ENCODE results near the gene GC. TPM values are rescaled to one million over a fixed set of nuclear protein-coding genes. Genes with fewer than 3 reads are reported as not detected.

GC gene
- total RNA-seq, 1 experiment from 2014 or later: not detected

GRCh38 chr4:71774136-71774535, 9.7 kb downstream of the GC start:
- no CpG with 5 or more reads among the region's 3 CpGs for whole genome bisulfite sequencing (ENCODE audit: extremely low coverage, insufficient read length, low lambda C conversion rate)
- H3K4me1 ChIP-seq (ENCODE audit: insufficient read depth, low read length): no peaks in the 10 kb centered on the region
- no peak for DNase-seq

More at GRCh38 chr4:71774136-71774535, 9.7 kb downstream of the GC start:
- Histone ChIP-seq H2AFZ (ENCODE audit: low read length) (no peak overlapping the region), H3T11ph (ENCODE audit: low read length) (no peak overlapping the region), H3K27me3 (ENCODE audit: insufficient read depth, low read length) (no peaks in the 10 kb centered on the region), H2BK120ac (ENCODE audit: low read depth, low read length, poor library complexity, severe bottlenecking) (no peak overlapping the region), H3K23me2 (ENCODE audit: insufficient read length, low read depth, low read length, poor library complexity, severe bottlenecking) (no peaks in the 10 kb centered on the region), H4K5ac (ENCODE audit: insufficient read length, low read depth, low read length) (no peak overlapping the region), H4K91ac (ENCODE audit: insufficient read length, low read depth, low read length) (no peak overlapping the region), H3K27ac (ENCODE audit: insufficient read length, low read depth, low read length) (no peak overlapping the region), H4K20me1 (ENCODE audit: control insufficient read depth, insufficient read depth, insufficient read length) (no peaks in the 10 kb centered on the region), H2BK5ac (ENCODE audit: insufficient read length, low read length) (no peak overlapping the region), H3K9ac (ENCODE audit: extremely low read depth, insufficient read length, low read length) (no peak overlapping the region), H3K14ac (ENCODE audit: insufficient read depth, low read length) (no peak overlapping the region), H3K4ac (ENCODE audit: low read depth, low read length) (no peak overlapping the region), H3K18ac (ENCODE audit: insufficient read length, low read depth, low read length) (no peak overlapping the region), H3K79me2 (ENCODE audit: insufficient read depth, low read length) (no peaks in the 10 kb centered on the region), H3K9me3 (ENCODE audit: control insufficient read depth, low read depth, low read length) (no peaks in the 10 kb centered on the region), H3K56ac (ENCODE audit: insufficient read length, low read depth, low read length) (no peak overlapping the region), H4K8ac (replicated peaks; ENCODE audit: insufficient read length, low read depth, low read length) (no peak overlapping the region), H2BK12ac (ENCODE audit: insufficient read length, low read depth, low read length) (no peak overlapping the region), H3K79me1 (ENCODE audit: insufficient read depth, low read depth, low read length, poor library complexity, severe bottlenecking) (no peaks in the 10 kb centered on the region), H3K4me2 (ENCODE audit: insufficient read depth, insufficient read length, low read length) (no peak overlapping the region), H2AK5ac (ENCODE audit: insufficient read length, low read length) (no peak overlapping the region), H2BK15ac (ENCODE audit: low read depth, low read length) (no peak overlapping the region), H2BK20ac (ENCODE audit: low read depth, low read length, poor library complexity, severe bottlenecking) (no peak overlapping the region), H3K23ac (ENCODE audit: insufficient read length, low read depth, low read length) (no peak overlapping the region)
- peaks cover 4 to 11% (median 11%) of the 10 kb centered on the region in 3 experiments; a peak in 5 of 7 replicates for H3K36me3 Mint-ChIP-seq (ENCODE audit: insufficient read depth in 1 of 3, low read depth in 3 of 3)
- H3K27ac Mint-ChIP-seq: no peak overlapping the region
- no peak for TF ChIP-seq CTCF (conservative IDR thresholded peaks at IDR 0.05)
- H3K9me3 Mint-ChIP-seq: peaks cover 0 to 5% of the 10 kb centered on the region in 2 experiments; a peak in 1 of 5 replicates
- peaks cover 5 to 17% of the 10 kb centered on the region in 2 experiments for H3K4me1 Mint-ChIP-seq
- no peaks in the 10 kb centered on the region for H3K27me3 Mint-ChIP-seq (ENCODE audit: low read depth)
- no peak overlapping the region for H3K4me3 Mint-ChIP-seq
